Fibroblast of skin of scalp (primary cell): ENCODE data around the gene RRAS.

ENCODE experiments used
- DNase-seq: peaks from one replicate; pipeline ENCODE4 v3.0.0-alpha.2; 2013

The RRAS gene

DNA sequence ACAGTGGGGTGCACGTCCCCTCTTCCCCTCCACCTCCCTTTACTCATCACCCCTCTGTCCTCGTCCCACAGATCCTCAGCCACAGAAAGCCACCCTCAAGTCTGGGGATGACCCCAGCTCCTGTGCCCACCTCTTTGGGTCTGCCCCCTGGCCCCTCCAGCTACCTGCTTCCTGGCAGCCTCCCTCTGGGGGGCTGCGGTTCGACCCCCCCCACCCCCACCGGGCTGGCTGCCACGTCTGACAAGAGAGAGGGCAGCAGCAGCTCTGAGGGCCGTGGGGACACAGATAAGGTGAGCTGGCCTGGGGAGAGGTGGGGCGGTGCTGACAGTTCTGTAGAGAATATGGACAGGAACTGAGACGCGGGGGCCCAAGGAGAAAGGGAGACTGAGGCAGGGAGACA lies 14.6 kb upstream of the RRAS start:
- DNase-seq: no peak

DNA sequence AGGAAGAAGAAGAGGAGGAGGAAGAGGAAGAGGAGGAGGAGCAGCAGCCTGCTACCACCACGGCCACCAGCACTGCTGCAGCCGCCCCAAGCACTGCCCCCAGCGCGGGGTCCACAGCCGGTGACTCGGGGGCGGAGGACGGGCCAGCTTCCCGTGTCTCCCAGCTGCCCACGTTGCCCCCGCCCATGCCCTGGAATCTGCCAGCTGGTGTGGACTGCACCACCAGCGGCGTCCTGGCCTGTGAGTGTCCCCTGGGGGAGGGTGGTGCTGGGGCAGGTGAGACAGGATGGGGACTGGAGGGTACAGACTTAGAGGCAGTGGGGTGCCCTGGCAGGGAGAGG lies 13.5 kb upstream of the RRAS start:
- no peak for DNase-seq

DNA sequence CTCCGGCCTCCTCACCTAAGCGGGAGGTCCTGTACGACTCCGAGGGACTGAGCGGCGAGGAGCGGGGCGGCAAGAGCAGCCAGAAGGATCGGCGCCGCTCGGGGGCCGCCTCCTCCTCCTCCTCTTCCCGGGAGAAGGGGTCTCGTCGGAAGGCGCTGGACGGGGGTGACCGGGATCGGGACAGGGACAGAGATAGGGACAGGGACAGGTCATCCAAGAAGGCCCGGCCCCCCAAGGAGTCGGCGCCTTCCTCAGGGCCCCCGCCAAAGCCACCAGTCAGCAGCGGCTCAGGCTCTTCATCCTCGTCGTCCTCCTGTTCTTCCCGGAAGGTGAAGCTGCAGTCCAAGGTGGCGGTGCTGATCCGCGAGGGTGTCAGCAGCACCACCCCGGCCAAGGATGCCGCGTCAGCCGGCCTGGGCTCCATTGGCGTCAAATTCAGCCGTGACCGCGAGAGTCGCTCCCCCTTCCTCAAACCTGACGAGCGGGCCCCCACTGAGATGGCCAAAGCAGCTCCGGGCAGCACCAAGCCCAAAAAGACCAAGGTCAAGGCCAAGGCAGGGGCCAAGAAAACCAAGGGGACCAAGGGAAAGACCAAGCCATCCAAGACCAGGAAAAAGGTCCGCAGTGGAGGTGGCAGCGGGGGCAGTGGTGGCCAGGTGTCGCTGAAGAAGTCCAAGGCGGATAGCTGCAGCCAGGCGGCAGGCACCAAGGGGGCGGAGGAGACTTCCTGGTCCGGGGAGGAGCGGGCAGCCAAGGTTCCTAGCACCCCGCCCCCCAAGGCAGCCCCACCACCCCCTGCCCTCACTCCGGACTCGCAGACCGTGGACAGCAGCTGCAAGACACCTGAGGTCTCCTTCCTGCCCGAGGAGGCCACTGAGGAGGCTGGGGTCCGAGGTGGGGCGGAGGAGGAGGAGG lies 12.9 kb upstream of the RRAS start:
- DNase-seq: no peak

DNA sequence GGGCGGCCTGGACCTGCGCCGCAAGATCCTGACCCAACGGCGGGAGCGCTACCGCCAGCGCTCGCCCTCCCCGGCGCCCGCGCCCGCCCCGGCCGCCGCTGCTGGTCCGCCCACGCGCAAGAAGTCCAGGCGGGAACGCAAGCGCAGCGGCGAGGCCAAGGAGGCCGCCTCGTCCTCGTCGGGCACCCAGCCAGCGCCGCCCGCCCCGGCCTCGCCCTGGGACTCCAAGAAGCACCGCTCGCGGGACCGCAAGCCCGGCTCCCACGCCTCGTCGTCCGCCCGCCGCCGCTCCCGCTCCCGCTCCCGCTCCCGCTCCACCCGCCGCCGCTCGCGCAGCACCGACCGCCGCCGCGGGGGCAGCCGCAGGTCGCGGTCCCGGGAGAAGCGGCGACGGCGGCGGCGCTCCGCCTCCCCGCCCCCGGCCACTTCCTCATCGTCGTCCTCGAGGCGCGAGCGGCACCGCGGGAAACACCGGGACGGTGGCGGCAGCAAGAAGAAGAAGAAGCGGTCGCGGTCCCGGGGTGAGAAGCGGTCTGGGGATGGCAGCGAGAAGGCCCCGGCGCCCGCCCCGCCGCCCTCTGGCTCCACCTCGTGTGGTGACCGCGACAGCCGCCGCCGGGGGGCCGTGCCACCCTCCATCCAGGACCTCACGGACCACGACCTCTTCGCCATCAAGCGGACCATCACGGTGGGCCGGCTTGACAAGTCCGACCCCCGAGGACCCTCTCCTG lies 12.0 kb upstream of the RRAS start:
- DNase-seq: no peak

DNA sequence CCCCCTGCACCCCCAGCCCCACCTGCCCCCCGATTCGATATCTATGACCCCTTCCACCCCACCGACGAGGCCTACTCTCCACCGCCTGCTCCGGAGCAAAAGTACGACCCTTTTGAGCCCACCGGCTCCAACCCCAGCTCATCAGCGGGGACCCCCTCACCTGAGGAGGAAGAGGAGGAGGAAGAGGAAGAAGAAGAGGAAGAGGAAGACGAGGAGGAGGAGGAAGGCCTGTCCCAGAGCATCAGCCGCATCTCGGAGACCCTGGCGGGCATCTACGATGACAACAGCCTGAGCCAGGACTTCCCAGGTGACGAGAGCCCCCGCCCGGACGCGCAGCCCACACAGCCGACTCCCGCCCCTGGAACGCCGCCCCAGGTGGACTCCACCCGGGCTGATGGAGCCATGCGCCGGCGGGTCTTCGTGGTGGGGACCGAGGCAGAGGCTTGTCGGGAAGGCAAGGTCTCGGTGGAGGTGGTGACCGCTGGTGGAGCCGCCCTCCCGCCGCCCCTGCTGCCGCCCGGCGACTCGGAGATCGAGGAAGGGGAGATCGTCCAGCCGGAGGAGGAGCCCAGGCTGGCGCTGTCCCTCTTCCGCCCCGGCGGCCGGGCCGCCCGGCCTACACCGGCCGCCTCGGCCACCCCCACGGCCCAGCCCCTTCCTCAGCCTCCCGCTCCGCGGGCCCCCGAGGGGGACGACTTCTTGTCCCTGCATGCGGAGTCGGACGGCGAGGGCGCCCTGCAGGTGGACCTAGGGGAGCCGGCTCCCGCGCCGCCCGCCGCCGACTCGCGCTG lies 11.3 kb upstream of the RRAS start:
- no peak for DNase-seq

DNA sequence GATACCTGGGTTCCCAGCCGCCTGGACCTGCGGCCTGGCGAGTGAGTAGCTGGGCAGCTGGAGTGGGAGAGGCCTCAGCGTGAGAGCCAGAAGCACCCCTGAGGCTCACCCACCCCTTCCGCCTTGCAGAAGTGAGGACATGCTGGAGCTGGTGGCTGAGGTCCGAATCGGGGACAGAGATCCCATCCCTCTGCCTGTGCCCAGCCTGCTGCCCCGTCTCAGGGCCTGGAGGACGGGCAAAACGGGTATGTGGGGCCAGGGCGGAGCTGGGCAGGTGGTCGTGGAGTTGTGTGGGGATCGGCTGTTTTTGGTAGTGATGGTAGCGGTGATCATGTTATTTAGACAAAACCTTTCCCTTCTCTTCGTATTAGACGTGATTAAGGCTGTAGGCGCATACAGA lies 6.6 kb upstream of the RRAS start:
- no peak for DNase-seq

DNA sequence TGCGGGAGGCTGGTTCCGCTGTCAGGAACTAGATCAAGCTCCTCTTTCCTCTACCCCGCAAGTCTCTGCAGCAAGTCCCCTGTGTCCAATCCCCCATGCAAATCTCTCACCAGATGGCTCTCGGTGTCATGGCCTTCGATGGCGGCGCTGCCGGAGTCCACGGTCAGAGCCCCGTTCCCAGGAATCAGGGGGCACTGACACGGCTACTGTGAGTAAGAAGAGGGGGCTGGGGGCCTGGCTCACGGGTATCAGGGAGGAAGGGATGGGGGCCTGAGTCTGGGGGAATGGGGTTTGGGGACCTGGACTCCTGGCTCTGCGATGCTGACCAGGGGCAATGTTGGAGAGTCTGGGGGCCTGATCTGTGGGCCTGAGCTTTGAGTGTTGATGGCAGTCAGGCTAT lies 6.1 kb upstream of the RRAS start:
- DNase-seq: no peak

DNA sequence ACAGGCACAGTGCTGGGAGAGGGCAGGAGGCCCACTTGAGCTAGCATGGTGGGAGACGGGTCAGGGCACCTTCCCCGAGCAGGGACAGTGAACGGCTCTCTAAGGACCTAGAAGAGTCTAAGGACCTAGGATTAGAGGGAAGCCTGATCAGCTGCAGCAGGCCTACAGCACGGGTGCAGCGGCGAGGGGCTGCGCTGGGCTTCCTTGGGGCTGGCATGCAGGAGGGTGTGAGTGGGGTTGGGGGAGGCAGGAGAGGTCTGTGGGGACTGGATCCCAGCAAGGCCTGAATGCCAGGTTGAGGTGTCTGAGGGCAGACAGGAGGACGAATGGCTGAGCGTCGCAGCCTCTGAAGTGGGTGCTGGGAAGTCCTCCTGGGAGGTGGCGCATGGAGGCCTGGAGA lies 5.6 kb upstream of the RRAS start:
- no peak for DNase-seq

DNA sequence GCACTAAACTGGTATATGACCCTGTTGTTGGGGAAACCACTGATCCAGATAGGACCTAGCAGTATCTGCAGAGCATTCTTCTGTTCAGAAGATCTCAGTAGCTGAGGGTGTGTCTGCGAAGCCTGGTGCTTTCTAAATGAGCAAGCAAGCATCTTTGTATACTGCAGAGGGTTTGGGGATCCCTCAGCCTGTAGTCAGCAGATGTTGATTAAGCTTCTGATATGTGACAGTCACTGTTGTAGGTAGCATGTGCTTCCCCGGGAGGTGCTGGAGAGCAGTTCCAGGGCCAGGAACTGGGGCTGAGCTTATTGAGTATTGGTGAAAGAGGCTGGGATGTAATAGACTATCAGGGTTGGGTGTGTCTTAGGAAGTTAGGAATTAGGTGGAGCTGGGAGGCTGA lies 3.5 kb upstream of the RRAS start:
- DNase-seq: no peak

DNA sequence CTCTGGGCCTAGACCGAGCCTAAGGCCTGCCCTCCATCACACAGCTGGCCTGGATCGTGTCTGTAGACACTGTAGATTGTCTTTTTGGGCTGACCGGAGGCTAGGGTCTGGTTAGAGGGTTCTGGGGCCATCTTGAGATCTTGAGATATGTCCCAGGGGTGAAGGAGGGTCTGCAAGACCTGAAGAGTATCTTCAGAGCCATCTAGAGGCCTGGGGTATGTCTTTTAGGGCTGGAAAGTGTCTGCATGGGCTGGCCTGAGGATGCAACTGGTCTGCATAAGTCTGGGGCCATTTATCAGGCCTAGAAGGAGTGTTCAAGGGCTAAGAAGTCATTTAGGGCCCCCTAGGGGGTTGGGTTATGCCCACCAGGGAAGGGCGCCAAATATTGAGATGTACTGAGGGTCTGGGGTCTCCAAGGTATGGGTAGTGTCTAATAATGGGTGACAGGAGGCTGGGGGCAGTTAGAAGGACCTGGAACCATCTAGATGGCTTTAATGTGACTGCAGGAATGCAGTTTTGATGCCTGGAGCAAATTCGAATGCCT lies 2.6 kb upstream of the RRAS start:
- peak; percentile 13 for DNase-seq

DNA sequence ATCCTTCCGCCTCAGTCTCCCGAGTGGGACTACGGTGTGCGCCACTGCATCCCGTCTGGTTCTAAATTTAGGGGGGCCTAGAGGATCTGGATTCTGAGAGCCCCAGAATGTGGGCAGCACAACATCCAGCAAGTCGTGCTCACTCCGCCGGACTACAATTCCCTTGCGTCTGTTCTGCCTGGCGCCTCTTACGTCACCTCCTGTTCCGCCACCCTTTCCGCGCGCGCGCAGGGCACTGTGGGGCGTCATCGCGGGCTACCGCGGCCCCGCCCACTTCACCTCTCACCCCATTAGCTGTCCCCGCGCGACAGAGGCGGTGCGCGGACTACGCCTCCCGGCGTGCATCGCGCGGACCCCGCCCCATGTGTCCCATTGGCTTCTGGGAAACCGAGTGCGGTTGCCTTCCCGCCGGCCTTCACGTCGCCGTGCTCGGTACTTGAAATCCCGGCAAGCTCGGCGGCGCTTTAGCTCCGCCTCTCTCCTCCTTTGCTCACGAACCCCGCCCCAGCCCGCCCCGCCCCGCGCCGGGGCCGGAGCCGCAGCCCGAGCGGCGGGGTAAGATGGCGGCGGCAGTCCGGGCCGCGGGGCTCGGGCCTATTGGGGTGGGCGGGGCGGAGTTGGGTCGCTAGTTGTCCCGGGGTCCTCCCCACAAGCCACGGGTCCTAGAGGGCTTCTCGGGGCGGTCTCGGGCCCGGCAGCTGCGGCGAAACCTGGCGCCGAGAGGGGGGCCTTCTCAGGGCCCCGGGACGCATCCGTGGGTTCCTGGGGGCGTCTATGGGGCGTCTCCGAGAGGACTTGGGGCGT lies 1.9 kb upstream of the RRAS start, which contains the start of gene SCAF1:
Gene SCAF1 (plus strand): TSS at position 522 of the 804 bp plus-strand sequence. CDS start 2,818 bp downstream, outside the sequence.
- peak; percentile 100 for DNase-seq

DNA sequence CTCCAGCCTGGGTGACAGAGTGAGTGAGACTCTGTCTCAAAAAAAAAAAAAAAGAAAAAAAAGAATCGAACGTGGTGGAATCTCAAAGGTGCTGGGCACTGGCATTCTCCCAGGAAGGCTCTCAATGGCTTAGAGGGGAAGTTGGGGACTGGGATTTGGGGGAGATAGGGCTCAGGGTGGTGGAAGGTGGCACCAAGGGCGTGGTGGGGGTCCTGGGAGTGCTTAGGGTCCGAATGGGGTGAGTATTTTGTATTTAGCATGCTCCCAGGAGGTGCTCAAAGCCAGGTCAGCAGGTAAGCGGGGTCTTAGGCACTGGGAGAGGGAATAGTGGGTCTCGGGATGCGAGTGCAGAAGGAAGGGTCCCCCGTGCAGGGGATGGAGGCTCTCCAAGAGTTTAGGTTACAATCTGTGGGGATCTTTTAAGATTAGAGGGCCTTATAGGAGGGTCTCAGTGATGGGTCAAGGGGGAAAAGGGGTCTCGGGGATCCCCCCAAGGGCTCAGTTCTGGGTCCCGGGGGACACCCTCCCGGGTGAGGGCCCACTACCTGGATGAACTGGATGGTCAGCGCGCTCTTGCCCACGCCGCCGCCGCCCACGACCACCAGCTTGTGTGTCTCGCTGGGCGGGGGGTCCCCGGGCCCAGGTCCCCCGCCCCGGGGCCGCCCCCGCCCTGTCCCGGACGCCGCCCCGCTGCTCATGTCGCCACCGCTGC lies 386 bp downstream of the RRAS start:
- no peak for DNase-seq

DNA sequence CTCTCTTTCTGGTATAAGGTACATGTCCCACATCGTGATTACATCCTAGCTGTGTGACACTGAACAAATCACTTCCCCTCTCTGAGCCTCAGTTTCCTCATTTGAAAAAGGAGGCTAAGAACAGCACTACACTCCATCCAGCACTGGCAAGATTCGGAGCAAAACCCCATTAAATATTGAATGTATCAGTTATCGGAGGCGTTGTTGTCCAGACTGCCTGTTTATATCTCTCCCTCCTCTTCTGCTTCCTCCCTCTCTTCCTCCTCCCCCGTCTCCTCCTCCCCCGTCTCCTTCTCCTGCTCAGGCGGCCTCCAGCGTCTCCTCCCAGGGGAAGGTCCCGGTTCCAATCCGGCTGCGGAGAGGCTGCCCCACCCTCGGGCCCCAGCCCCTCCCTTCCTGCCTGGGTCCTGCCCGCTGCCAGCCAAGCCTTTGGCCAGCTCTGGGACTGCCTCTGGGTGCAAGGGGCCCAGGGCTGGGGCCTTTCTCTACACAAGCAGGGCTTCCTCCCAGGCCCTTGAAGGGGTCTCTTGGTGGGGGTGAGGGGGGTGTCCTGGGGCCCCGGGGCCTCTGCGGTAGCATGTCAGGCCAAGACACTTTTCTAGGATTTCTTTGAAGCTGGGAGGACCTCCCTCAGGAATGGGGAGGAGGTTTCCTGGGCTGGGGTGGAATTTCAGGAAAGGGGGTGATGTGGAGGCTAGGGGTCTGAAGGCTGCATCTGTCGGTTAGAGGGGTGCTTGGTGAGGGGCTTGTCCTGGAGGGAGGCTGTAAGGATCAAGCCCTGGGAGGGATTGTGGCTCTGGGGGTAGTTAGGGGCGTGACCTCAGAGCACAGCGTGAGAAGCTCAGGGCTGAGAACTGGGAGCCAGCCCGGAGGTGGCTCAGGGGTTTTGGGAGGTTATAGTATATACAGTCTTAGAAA lies 1.9 kb downstream of the RRAS start:
- peak; percentile 84 for DNase-seq

DNA sequence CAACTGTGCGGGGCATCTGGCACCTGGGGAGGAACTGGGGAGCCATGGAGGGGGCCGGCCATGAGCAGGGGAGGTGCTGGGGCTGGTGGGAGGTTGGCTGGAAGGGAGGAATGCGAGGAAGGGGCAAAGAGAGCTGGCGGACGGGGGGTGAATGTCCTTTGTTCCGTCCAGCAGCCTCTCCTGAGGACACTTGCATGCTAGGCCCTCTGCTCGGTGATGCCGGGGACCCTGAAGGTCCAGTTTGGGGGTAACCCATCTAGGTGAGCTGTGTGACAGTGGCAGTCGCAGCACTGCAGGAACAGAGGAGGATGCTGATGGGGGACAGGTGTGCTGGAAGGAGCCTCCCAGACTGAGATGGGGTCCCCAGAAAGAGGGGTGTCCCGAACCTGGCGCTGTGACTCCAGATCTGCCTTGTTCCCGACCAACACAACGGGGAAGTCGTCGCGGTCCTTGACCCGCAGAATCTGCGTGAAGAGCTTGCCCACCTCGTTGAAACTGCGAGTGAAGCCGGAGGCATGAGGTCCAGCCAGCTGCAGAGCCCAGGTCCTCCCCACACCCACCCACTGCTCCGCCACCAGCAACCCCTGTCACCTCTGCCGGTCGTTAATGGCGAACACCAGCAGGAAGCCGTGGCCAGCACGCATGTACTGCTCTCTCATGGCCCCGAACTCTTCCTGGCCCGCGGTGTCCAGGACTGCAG lies 3.6 kb downstream of the RRAS start:
- DNase-seq: no peak

DNA sequence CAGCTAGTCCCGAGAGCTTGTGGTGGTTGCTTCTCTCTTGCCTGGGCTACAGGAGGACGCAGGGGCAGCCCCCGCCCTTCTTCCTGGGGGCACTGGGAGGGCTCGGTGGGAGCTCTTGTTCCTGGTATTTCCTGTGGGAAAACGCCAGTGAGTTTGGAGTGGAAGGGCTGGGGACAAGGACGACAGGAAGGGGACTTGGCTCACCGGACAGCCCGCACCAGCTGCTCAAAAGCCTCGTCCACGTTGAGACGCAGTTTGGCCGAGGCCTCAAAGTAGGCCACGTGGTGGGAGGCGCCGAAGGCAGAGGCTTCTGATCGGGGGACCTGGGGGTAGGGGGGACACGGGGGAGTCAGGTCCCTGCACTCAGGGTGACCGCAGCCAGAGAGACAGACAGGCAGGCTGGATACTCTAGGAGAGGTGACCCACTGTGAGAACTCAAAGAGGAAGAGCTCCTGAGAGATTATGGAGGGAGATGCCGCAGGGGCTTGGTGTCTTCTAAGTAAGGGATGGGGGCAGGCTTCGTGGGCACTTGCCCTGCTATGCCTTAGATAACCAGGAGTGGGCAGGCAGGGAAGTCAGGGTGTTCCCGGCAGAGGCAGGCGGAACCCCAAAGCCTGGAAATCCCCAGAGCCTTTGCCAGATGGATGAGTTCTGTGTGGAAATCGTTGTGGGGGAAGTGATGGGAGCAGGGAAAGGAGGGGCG lies 4.3 kb downstream of the RRAS start:
- peak; percentile 17 for DNase-seq

DNA sequence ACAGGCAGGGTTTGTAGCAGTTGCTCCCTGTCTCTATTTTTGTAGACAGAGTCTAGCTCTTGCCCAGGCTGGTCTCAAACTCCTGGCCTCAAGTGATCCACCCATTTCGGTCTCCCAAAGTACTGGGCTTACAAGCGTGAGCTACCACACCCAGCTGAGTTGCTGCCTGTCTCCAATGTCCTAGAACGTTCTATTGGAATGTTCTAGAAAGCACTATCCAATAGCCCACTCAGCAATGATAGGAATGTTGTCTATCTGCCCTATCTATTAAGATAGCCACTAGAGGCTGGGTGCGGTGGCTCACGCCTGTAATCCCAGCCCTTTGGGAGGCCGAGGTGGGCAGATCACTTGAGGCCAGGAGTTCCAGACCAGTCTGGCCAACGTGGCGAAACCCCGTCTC lies 6.7 kb downstream of the RRAS start:
- peak; percentile 25 for DNase-seq

DNA sequence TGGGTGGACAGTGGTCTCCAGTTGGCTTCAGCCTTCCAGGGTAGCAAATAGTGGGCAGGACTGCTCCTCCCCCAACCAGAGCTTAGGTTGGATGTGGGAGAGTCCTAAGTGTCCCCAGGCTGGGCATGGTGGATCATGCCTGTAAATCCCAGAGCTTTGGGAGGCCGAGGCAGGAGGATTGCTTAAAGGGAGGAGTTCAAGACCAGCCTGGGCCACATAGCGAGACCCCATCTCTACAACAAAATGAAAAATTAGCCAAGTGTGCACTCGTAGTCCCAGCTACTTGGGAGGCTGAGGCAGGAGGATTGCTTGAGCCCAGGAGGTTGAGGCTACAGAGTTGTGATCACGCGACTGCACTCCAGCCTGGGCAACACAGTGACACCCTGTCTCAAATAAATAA lies 7.4 kb downstream of the RRAS start:
- DNase-seq: no peak

DNA sequence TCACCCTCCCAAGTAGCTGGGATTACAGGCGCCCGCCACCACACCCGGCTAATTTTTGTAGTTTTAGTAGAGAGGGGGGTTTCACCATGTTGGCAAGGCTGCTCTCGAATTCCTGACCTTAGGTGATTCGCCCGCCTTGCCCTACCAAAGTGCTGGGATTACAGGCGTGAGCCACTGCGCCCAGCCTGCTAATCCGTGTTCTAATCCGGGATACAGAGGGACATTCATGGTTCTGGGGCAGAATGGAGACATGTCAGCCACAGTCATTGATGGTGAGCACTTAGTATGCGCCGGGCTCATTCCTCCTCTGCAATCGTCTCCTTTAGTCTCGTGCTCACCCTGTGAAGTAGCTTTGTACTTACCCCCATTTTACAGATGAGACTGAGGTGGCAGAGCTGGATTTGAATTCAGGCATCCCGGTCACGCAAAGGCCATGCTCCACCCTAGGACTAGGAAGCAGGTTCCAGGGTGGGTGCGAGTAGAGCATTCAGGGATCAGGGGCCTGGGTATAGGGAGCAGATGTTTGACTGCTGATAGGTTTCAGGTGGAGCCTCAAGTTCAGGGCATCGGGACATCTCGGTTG lies 8.2 kb downstream of the RRAS start:
- no peak for DNase-seq
